H1 (cell line): Measurements from ENCODE around the gene PSAP. TPM values are rescaled to one million over a fixed set of nuclear protein-coding genes. Genes with fewer than 3 reads are reported as not detected.

ENCODE experiments used
- CTCF ChIA-PET: fragments of 300-600 bp; sonication (Branson Sonifier 250); formaldehyde crosslinking; loops from one replicate; lab custom pipeline; 2021; ENCODE audit not compliant: partially characterized antibody; lab: Charles Lee
- POLR2A ChIA-PET: fragments of 300-600 bp; sonication (Branson Sonifier 250); formaldehyde crosslinking; loops from one replicate; lab custom pipeline; 2021; ENCODE audit warnings: inconsistent platforms; ENCODE audit not compliant: partially characterized antibody; lab: Charles Lee
- DNase-seq, 2 experiments: peaks; one replicate each; pipeline versions ENCODE4 v3.0.0 to v3.0.0-alpha.2; 2010 to 2022; ENCODE audit warnings: low spot score in 2 of 2, low read depth in 1 of 2, mixed read lengths in 1 of 2
- FAIRE-seq: peaks from 2 replicates; lab custom pipeline; 2011; peaks lifted over from hg19 to GRCh38; lab: Jason Lieb, UNC
- H2AFZ ChIP-seq: 2 replicates; pipeline ENCODE4 v1.8.1; 2012; ENCODE audit warnings: low read length, inconsistent platforms
- H2AK5ac ChIP-seq: 2 replicates; pipeline ENCODE4 v1.6.1; 2013; ENCODE audit warnings: low read depth, low read length
- H2BK120ac ChIP-seq: replicated peaks from 2 replicates; pipeline ENCODE3; 2013; ENCODE audit warnings: low read depth, low read length, inconsistent platforms
- H2BK12ac ChIP-seq: 2 replicates; pipeline ENCODE4 v1.6.1; 2013; ENCODE audit warnings: low read depth, low read length
- H2BK15ac ChIP-seq: 2 replicates; pipeline ENCODE4 v1.6.1; 2013; ENCODE audit warnings: low read length
- H2BK20ac ChIP-seq: 2 replicates; pipeline ENCODE4 v1.6.1; 2013; ENCODE audit warnings: low read length
- H2BK5ac ChIP-seq: 2 replicates; pipeline ENCODE4 v1.6.1; 2013; ENCODE audit warnings: low read depth, low read length
- H3K14ac ChIP-seq: 2 replicates; pipeline ENCODE4 v1.6.1; 2013; ENCODE audit warnings: inconsistent platforms; ENCODE audit not compliant: insufficient read length
- H3K18ac ChIP-seq: 2 replicates; pipeline ENCODE4 v1.6.1; 2013; ENCODE audit warnings: low read length; ENCODE audit errors: extremely low read depth
- H3K23ac ChIP-seq: 2 replicates; pipeline ENCODE4 v1.6.1; 2013; ENCODE audit warnings: inconsistent platforms; ENCODE audit not compliant: insufficient read length
- H3K23me2 ChIP-seq: 2 replicates; pipeline ENCODE4 v1.6.1; 2013; ENCODE audit warnings: low read depth, low read length
- H3K27ac ChIP-seq: 2 replicates; pipeline ENCODE4 v1.6.1; 2011; ENCODE audit warnings: low read depth, low read length, inconsistent platforms
- H3K27me3 ChIP-seq, 4 experiments: replicated peaks in 1 of 4; 1 replicate in 1 of 4; 2 replicates in 3 of 4; pipeline versions ENCODE4 v1.6.1 to v1.8.1; 2011 to 2013; ENCODE audit warnings: low read length in 3 of 4, mild to moderate bottlenecking in 3 of 4, inconsistent platforms in 2 of 4, mixed read lengths in 2 of 4, moderate library complexity in 1 of 4; ENCODE audit not compliant: control insufficient read depth in 3 of 4, insufficient read depth in 3 of 4; ENCODE audit errors: extremely low read depth in 1 of 4
- H3K36me3 ChIP-seq, 4 experiments: 2 replicates each; pipeline versions ENCODE4 v1.6.1 to v1.8.1; 2011 to 2013; ENCODE audit warnings: mild to moderate bottlenecking in 4 of 4, low read length in 3 of 4, moderate library complexity in 2 of 4, control low read depth in 1 of 4, inconsistent platforms in 1 of 4; ENCODE audit not compliant: insufficient read depth in 4 of 4, control insufficient read depth in 2 of 4
- H3K4ac ChIP-seq: replicated peaks from 2 replicates; pipeline ENCODE3; 2013; ENCODE audit warnings: low read length, low read depth, mixed read lengths, inconsistent platforms; ENCODE audit not compliant: insufficient read length
- H3K4me1 ChIP-seq, 4 experiments: replicated peaks in 1 of 4; 1 replicate in 1 of 4; 2 replicates in 3 of 4; pipeline versions ENCODE4 v1.6.1 to v1.8.1; 2011 to 2013; ENCODE audit warnings: low read length in 3 of 4, inconsistent platforms in 2 of 4, mixed read lengths in 1 of 4; ENCODE audit not compliant: insufficient read depth in 4 of 4, control insufficient read depth in 3 of 4
- H3K4me2 ChIP-seq, 2 experiments: 2 replicates each; pipeline versions ENCODE4 v1.6.1 to v1.8.1; 2011 to 2013; ENCODE audit warnings: low read depth in 2 of 2, low read length in 2 of 2, control low read depth in 1 of 2, inconsistent platforms in 1 of 2, mild to moderate bottlenecking in 1 of 2; ENCODE audit not compliant: insufficient read depth in 1 of 2
- H3K4me3 ChIP-seq, 4 experiments: fragments of 200-600, 300-600 bp in 1 of 4; sonication (generic), shearing (Covaris generic), sonication (Bioruptor Twin) in 1 of 4; 2 replicates each; pipeline versions ENCODE4 v1.5.1 to v1.8.1; 2011 to 2016; ENCODE audit warnings: low read length in 4 of 4, low read depth in 3 of 4, control low read depth in 2 of 4, inconsistent platforms in 2 of 4, mild to moderate bottlenecking in 2 of 4, mixed read lengths in 1 of 4, moderate library complexity in 1 of 4; ENCODE audit not compliant: insufficient read depth in 2 of 4; ENCODE audit errors: extremely low read depth in 1 of 4
- H3K56ac ChIP-seq: replicated peaks from 2 replicates; pipeline ENCODE3; 2013; ENCODE audit warnings: low read depth, mild to moderate bottlenecking, mixed read lengths, low read length, inconsistent platforms; ENCODE audit not compliant: insufficient read length
- H3K79me1 ChIP-seq: 2 replicates; pipeline ENCODE4 v1.6.1; 2013; ENCODE audit warnings: low read depth, low read length, control low read depth
- H3K79me2 ChIP-seq, 2 experiments: 2 replicates each; pipeline versions ENCODE4 v1.6.1 to v1.8.1; 2012 to 2013; ENCODE audit warnings: low read length in 2 of 2, mild to moderate bottlenecking in 2 of 2, inconsistent platforms in 1 of 2; ENCODE audit not compliant: insufficient read depth in 2 of 2, control insufficient read depth in 1 of 2
- H3K9ac ChIP-seq, 4 experiments: replicated peaks in 1 of 4; 1 replicate in 1 of 4; 2 replicates in 3 of 4; pipeline versions ENCODE4 v1.6.1 to v1.8.1; 2011 to 2013; ENCODE audit warnings: low read depth in 3 of 4, low read length in 3 of 4, control low read depth in 2 of 4, mild to moderate bottlenecking in 2 of 4, moderate library complexity in 2 of 4, inconsistent platforms in 1 of 4; ENCODE audit errors: extremely low read depth in 1 of 4
- H3K9me3 ChIP-seq, 2 experiments: 2 replicates each; pipeline versions ENCODE4 v1.6.1 to v1.8.1; 2012 to 2013; ENCODE audit warnings: mild to moderate bottlenecking in 2 of 2, moderate library complexity in 2 of 2, control low read depth in 1 of 2, inconsistent platforms in 1 of 2, low read depth in 1 of 2, low read length in 1 of 2, mixed read lengths in 1 of 2; ENCODE audit not compliant: insufficient read depth in 2 of 2
- H4K20me1 ChIP-seq, 2 experiments: replicated peaks in 1 of 2; 2 replicates each; pipeline versions ENCODE3 to v1.8.1; 2011 to 2013; ENCODE audit warnings: inconsistent platforms in 2 of 2, low read length in 2 of 2, mild to moderate bottlenecking in 1 of 2; ENCODE audit not compliant: insufficient read depth in 2 of 2, control insufficient read depth in 1 of 2
- H4K5ac ChIP-seq: 2 replicates; pipeline ENCODE4 v1.6.1; 2013; ENCODE audit warnings: low read length, low read depth, mixed read lengths, inconsistent platforms; ENCODE audit not compliant: insufficient read length
- H4K8ac ChIP-seq: 2 replicates; pipeline ENCODE4 v1.8.0; 2013; ENCODE audit warnings: mild to moderate bottlenecking, moderate library complexity, low read length, inconsistent platforms; ENCODE audit not compliant: insufficient read depth; ENCODE audit errors: extremely low read depth
- H4K91ac ChIP-seq: replicated peaks from 2 replicates; pipeline ENCODE3; 2013; ENCODE audit warnings: low read length, mixed read lengths, inconsistent platforms; ENCODE audit not compliant: insufficient read length
- EZH2 ChIP-seq: fragments of 200-600 bp; sonication (generic); IDR thresholded peaks from 2 replicates; pipeline ENCODE4 v1.7.1; 2012; ENCODE audit warnings: low read depth, mild to moderate bottlenecking, moderate library complexity, low read length, inconsistent platforms; ENCODE audit not compliant: severe bottlenecking
- WGBS, 2 experiments: shearing (Covaris generic) in 1 of 2; methylation state at CpG; one replicate each; pipeline versions ENCODE4 v1.1.6 to v1.1.7; 2013 to 2015; ENCODE audit warnings: low lambda C conversion rate in 2 of 2, mixed read lengths in 2 of 2, inconsistent platforms in 1 of 2, low coverage in 1 of 2, missing lambda C conversion rate in 1 of 2; ENCODE audit not compliant: insufficient replicate concordance in 2 of 2, insufficient coverage in 1 of 2, insufficient read length in 1 of 2; ENCODE audit errors: extremely low coverage in 1 of 2, missing lambda C conversion rate in 1 of 2; 5-methylcytosine and 5-hydroxymethylcytosine counted together
- polyA plus RNA-seq, 7 experiments: library from polyadenylated mRNA; depleted of rRNA in 3 of 7; stranded (reverse) in 5 of 7; unstranded in 2 of 7; fragments of >200 nt in 5 of 7; fragments of 200-250 nt in 2 of 7; gene quantifications; 1 replicate in 5 of 7; 2 replicates in 1 of 7; 4 replicates in 1 of 7; pipeline versions ENCODE4 v1.2.1 to v1.2.3, GENCODE V29; 2011 to 2013; ENCODE audit warnings: missing spikeins in 2 of 7, mixed read lengths in 2 of 7
- total RNA-seq: library from RNA; stranded (reverse); fragmentation: NEBNext Ultra II Directional; extraction: Animal tissue kit (Norgen Biotek cat#: 25700); gene quantifications from 2 replicates; pipeline ENCODE4 v1.2.1, GENCODE V29; 2021

Gene PSAP
- total and polyA plus RNA-seq, 2 of the 8 experiments (the other 6 are each of a cell fraction or from before 2014, with no cell fraction given), result 386 to 504 TPM

GRCh38 chr10:71893258-71893815 is 42.3 kb upstream of the PSAP start:
- Histone ChIP-seq H3K56ac (no peak overlapping the region), H3K79me2 (no peaks in the 10 kb centered on the region), H3K79me1 (no peaks in the 10 kb centered on the region), H3K23me2 (peaks cover 7% of the 10 kb centered on the region; the same call in 1 of the 2 replicates), H4K5ac (no peak overlapping the region), H4K91ac (no peak overlapping the region), H3K4me1 (no peaks in the 10 kb centered on the region; a peak in 1 of 7 replicates), H2BK120ac (no peak overlapping the region), H2AK5ac (no peak overlapping the region), H3K9ac (no peak overlapping the region), H3K27ac (no peak overlapping the region), H3K4ac (no peak overlapping the region), H4K8ac (no peak overlapping the region), H3K18ac (no peak overlapping the region), H4K20me1 (no peaks in the 10 kb centered on the region), H3K36me3 (no peaks in the 10 kb centered on the region), H2AFZ (no peak overlapping the region), H3K14ac (no peak overlapping the region), H2BK5ac (no peak overlapping the region), H3K4me3 (no peak overlapping the region), H2BK20ac (no peak overlapping the region), H3K9me3 (no peaks in the 10 kb centered on the region), H3K23ac (no peak overlapping the region), H3K4me2 (no peak overlapping the region), H2BK15ac (no peak overlapping the region), H3K27me3 (peaks cover 4 to 20% (median 18%) of the 10 kb centered on the region in 4 experiments), H2BK12ac (no peak overlapping the region)
- FAIRE-seq, result no peak
- POLR2A ChIA-PET, result interaction anchor here (0.7 kb wide), 1 partner anchor 178 kb away, joined by 3 read pairs; no protein-coding TSS in a partner anchor
- DNase-seq, result no peak
- CTCF ChIA-PET, result interaction anchor here (0.8 to 8.9 kb wide), 6 partner anchors 11 to 156 kb away, joined by 3 to 113 read pairs (median 19); no protein-coding TSS in a partner anchor
- TF ChIP-seq EZH2, result no peak
- 91% methylated on average over 12 of the region's 12 CpGs; no CpG with 5 or more reads in 1 of the 2 experiments for WGBS, 2 experiments
